ENCODE results near the gene DIAPH3. TPM values are rescaled to one million over a fixed set of nuclear protein-coding genes. Genes with fewer than 3 reads are reported as not detected.
A peak's percentile ranks its signal among the peaks of the same experiment; 100 is the strongest.

Gene DIAPH3
- total RNA-seq, 2 experiments from 2014 or later: 0.08 to 0.11 TPM

- Histone ChIP-seq H3K36me3 (ENCODE audit: insufficient read depth, low read length) (no peaks in the 10 kb centered on the region), H3K27ac (ENCODE audit: low read depth in 1 of 2, low read length in 2 of 2) (no peak overlapping the region), H3K9me3 (ENCODE audit: control insufficient read depth in 1 of 2, insufficient read depth in 1 of 2, low read length in 2 of 2) (no peaks in the 10 kb centered on the region), H3K27me3 (ENCODE audit: control insufficient read depth in 1 of 2, insufficient read depth in 2 of 2, low read length in 2 of 2) (no peaks in the 10 kb centered on the region), H3K4me1 (ENCODE audit: insufficient read depth, low read length) (no peaks in the 10 kb centered on the region), H3K4me3 (ENCODE audit: low read length) (no peak overlapping the region)
- DNase-seq (peak in 1 of 14 experiments; percentile 4), ATAC-seq (ENCODE audit: poor library complexity) (no peak)
- no peaks in the 10 kb centered on the region for H3K4me1 Mint-ChIP-seq (ENCODE audit: low read depth)
- POLR2A ChIA-PET: no interaction called here
- no peaks in the 10 kb centered on the region for H3K9me3 Mint-ChIP-seq
- intact Hi-C loops (cut with DNase I, micrococcal nuclease): no loop called here
- H3K27ac Mint-ChIP-seq: no peak overlapping the region
- CTCF ChIA-PET: interaction anchor here (0.7 kb wide), 1 partner anchor 46 kb away, joined by 3 read pairs; no protein-coding TSS in a partner anchor
- H3K27me3 Mint-ChIP-seq: no peaks in the 10 kb centered on the region
- no peak for TF ChIP-seq CTCF (IDR thresholded peaks at IDR 0.05)
- H3K36me3 Mint-ChIP-seq (ENCODE audit: low read depth): no peaks in the 10 kb centered on the region
- H3K4me3 Mint-ChIP-seq: no peak overlapping the region
These were observed 497.2 kb downstream of the DIAPH3 start for GRCh38 chr13:59666504-59666903.

- Histone ChIP-seq H3K4me1 (ENCODE audit: insufficient read depth, low read length) (no peaks in the 10 kb centered on the region), H3K36me3 (ENCODE audit: insufficient read depth, low read length) (no peaks in the 10 kb centered on the region), H3K4me3 (ENCODE audit: low read length) (no peak overlapping the region), H3K27ac (ENCODE audit: low read depth in 1 of 2, low read length in 2 of 2) (no peak overlapping the region), H3K9me3 (ENCODE audit: control insufficient read depth in 1 of 2, insufficient read depth in 1 of 2, low read length in 2 of 2) (no peaks in the 10 kb centered on the region), H3K27me3 (ENCODE audit: control insufficient read depth in 1 of 2, insufficient read depth in 2 of 2, low read length in 2 of 2) (no peaks in the 10 kb centered on the region)
- no peak for ATAC-seq (ENCODE audit: poor library complexity)
- TF ChIP-seq CTCF (IDR thresholded peaks at IDR 0.05): no peak
- no peaks in the 10 kb centered on the region for H3K36me3 Mint-ChIP-seq (ENCODE audit: low read depth)
- H3K27me3 Mint-ChIP-seq: no peaks in the 10 kb centered on the region
- H3K4me1 Mint-ChIP-seq (ENCODE audit: low read depth): no peaks in the 10 kb centered on the region
- H3K27ac Mint-ChIP-seq: no peak overlapping the region
- H3K4me3 Mint-ChIP-seq: no peak overlapping the region
- intact Hi-C loops (cut with DNase I, micrococcal nuclease): no loop called here
- DNase-seq: no peak
- CTCF ChIA-PET: no interaction called here
- no peaks in the 10 kb centered on the region for H3K9me3 Mint-ChIP-seq
- POLR2A ChIA-PET: no interaction called here
These were observed 498.0 kb downstream of the DIAPH3 start for GRCh38 chr13:59665732-59666131.

GRCh38 chr13:59665184-59665583 lies 498.5 kb downstream of the DIAPH3 start:
- no peak for ATAC-seq (ENCODE audit: poor library complexity)
- H3K27me3 Mint-ChIP-seq: no peaks in the 10 kb centered on the region
- no peaks in the 10 kb centered on the region for H3K36me3 Mint-ChIP-seq (ENCODE audit: low read depth)
- no peaks in the 10 kb centered on the region for H3K4me1 ChIP-seq (ENCODE audit: insufficient read depth, low read length)
- no peak overlapping the region for H3K27ac Mint-ChIP-seq
- intact Hi-C loops (cut with DNase I, micrococcal nuclease): no loop called here
- no peaks in the 10 kb centered on the region for H3K9me3 ChIP-seq (ENCODE audit: control insufficient read depth in 1 of 2, insufficient read depth in 1 of 2, low read length in 2 of 2)
- H3K36me3 ChIP-seq (ENCODE audit: insufficient read depth, low read length): no peaks in the 10 kb centered on the region
- no peaks in the 10 kb centered on the region for H3K4me1 Mint-ChIP-seq (ENCODE audit: low read depth)
- H3K9me3 Mint-ChIP-seq: no peaks in the 10 kb centered on the region
- POLR2A ChIA-PET: no interaction called here
- CTCF ChIA-PET: no interaction called here
- no peak overlapping the region for H3K4me3 Mint-ChIP-seq
- no peak for TF ChIP-seq CTCF (IDR thresholded peaks at IDR 0.05)
- H3K27ac ChIP-seq (ENCODE audit: low read depth in 1 of 2, low read length in 2 of 2): no peak overlapping the region
- no peaks in the 10 kb centered on the region for H3K27me3 ChIP-seq (ENCODE audit: control insufficient read depth in 1 of 2, insufficient read depth in 2 of 2, low read length in 2 of 2)
- no peak overlapping the region for H3K4me3 ChIP-seq (ENCODE audit: low read length)
- DNase-seq: no peak

All from CD4-positive, alpha-beta T cell (primary cell).